ENCODE results near the gene DHX29. TPM values are rescaled to one million over a fixed set of nuclear protein-coding genes. Genes with fewer than 3 reads are reported as not detected.
A peak's percentile ranks its signal among the peaks of the same experiment; 100 is the strongest.

The DHX29 gene
- total RNA-seq, 4 donors from 2014 or later = 9.4 to 33.0 (median 17.6) TPM

- in situ Hi-C loops (cut with MboI; ENCODE audit: low pct_ligation_motif_present in 1 of 4, low pct_unique_long_range_greater_than_20kb in 1 of 4, low sequenced_read_pairs in 3 of 4) (loop anchor here in 2 of 4 donors (10.0 to 25.0 kb wide), 2 partner anchors 356 to 373 kb away; no protein-coding TSS in a partner anchor), intact Hi-C loops (cut with DNase I; ENCODE audit: low total_unique reads) (no loop called here)
- no peaks in the 10 kb centered on the region for H3K4me1 ChIP-seq
- no peak for TF ChIP-seq POLR2AphosphoS5 (IDR thresholded peaks at IDR 0.05)
- no peak for TF ChIP-seq POLR2A (IDR thresholded peaks at IDR 0.05)
- TF ChIP-seq CTCF (IDR thresholded peaks at IDR 0.05) = no peak
- peaks cover 0 to 23% (median 2%) of the 10 kb centered on the region in 4 donors for H3K36me3 ChIP-seq
- H3K4me3 ChIP-seq = no peak overlapping the region
- no peak for DNase-seq
- H3K27me3 ChIP-seq = no peaks in the 10 kb centered on the region
- WGBS, 2 donors (ENCODE audit: low coverage in 1 of 2) = 81 to 88% methylated on average over 3 of the region's 3 CpGs
- no peak overlapping the region for H3K27ac ChIP-seq
- H3K9me3 ChIP-seq = no peaks in the 10 kb centered on the region
These were observed 23.8 kb upstream of the DHX29 start for GRCh38 chr5:55331321-55331720.

GRCh38 chr5:55327281-55327680 is 19.8 kb upstream of the DHX29 start:
- Histone ChIP-seq H3K27me3 (no peaks in the 10 kb centered on the region), H3K4me1 (no peaks in the 10 kb centered on the region), H3K36me3 (peaks cover 0 to 22% (median 4%) of the 10 kb centered on the region in 4 donors), H3K4me3 (no peak overlapping the region), H3K27ac (no peak overlapping the region), H3K9me3 (no peaks in the 10 kb centered on the region)
- TF ChIP-seq POLR2A (IDR thresholded peaks at IDR 0.05) = no peak
- no peak for TF ChIP-seq POLR2AphosphoS5 (IDR thresholded peaks at IDR 0.05)
- no peak for TF ChIP-seq CTCF (IDR thresholded peaks at IDR 0.05)
- TF ChIP-seq EP300 (IDR thresholded peaks at IDR 0.05; ENCODE audit: low read depth) = no peak
- in situ Hi-C loops (cut with MboI; ENCODE audit: low pct_ligation_motif_present in 1 of 4, low pct_unique_long_range_greater_than_20kb in 1 of 4, low sequenced_read_pairs in 3 of 4) = loop anchor here in 1 of 4 donors (25.0 kb wide), 1 partner anchor 360 kb away; no protein-coding TSS in a partner anchor
- WGBS, 2 donors (ENCODE audit: low coverage in 1 of 2) = 54 to 67% methylated on average over 2 of the region's 2 CpGs
- DNase-seq = no peak
- intact Hi-C loops (cut with DNase I; ENCODE audit: low total_unique reads) = no loop called here

- intact Hi-C loops (cut with DNase I; ENCODE audit: low total_unique reads) = no loop called here
- DNase-seq = no peak
- Histone ChIP-seq H3K27ac (no peak overlapping the region), H3K4me3 (no peak overlapping the region), H3K9me3 (no peaks in the 10 kb centered on the region), H3K36me3 (peaks cover 0 to 22% (median 2%) of the 10 kb centered on the region in 4 donors), H3K4me1 (no peaks in the 10 kb centered on the region), H3K27me3 (no peaks in the 10 kb centered on the region)
- TF ChIP-seq CTCF (IDR thresholded peaks at IDR 0.05) (no peak), POLR2AphosphoS5 (IDR thresholded peaks at IDR 0.05) (no peak), EP300 (IDR thresholded peaks at IDR 0.05; ENCODE audit: low read depth) (no peak), POLR2A (IDR thresholded peaks at IDR 0.05) (no peak)
- in situ Hi-C loops (cut with MboI; ENCODE audit: low pct_ligation_motif_present in 1 of 4, low pct_unique_long_range_greater_than_20kb in 1 of 4, low sequenced_read_pairs in 3 of 4) = loop anchor here in 1 of 4 donors (25.0 kb wide), 1 partner anchor 362 kb away; no protein-coding TSS in a partner anchor
- 86 to 89% methylated on average over 3 to 5 of the region's 5 CpGs for WGBS, 2 donors (ENCODE audit: low coverage in 1 of 2)
These were observed 18.1 kb upstream of the DHX29 start for GRCh38 chr5:55325621-55326020.

- in situ Hi-C loops (cut with MboI; ENCODE audit: low pct_ligation_motif_present in 1 of 4, low pct_unique_long_range_greater_than_20kb in 1 of 4, low sequenced_read_pairs in 3 of 4) = loop anchor here in 1 of 4 donors (25.0 kb wide), 1 partner anchor 362 kb away; no protein-coding TSS in a partner anchor
- peaks cover 0 to 22% (median 2%) of the 10 kb centered on the region in 4 donors for H3K36me3 ChIP-seq
- DNase-seq = no peak
These were observed 17.4 kb upstream of the DHX29 start for GRCh38 chr5:55324815-55325418.

More at GRCh38 chr5:55324815-55325418, 17.4 kb upstream of the DHX29 start:
- Histone ChIP-seq H3K27me3 (no peaks in the 10 kb centered on the region), H3K4me3 (no peak overlapping the region), H3K4me1 (no peaks in the 10 kb centered on the region), H3K27ac (no peak overlapping the region), H3K9me3 (no peaks in the 10 kb centered on the region)
- intact Hi-C loops (cut with DNase I; ENCODE audit: low total_unique reads) = no loop called here
- 83 to 97% methylated on average over 1 of the region's 1 CpG for WGBS, 2 donors (ENCODE audit: low coverage in 1 of 2)
- TF ChIP-seq POLR2A (IDR thresholded peaks at IDR 0.05) (no peak), EP300 (IDR thresholded peaks at IDR 0.05; ENCODE audit: low read depth) (no peak), CTCF (IDR thresholded peaks at IDR 0.05) (peak; percentile 60 to 67 (median 61))

Measured in transverse colon (tissue), 4 donors.